ENCODE measurements around the gene TGFBR3.

TGFBR3 gene

GRCh38 chr1:91864017-91864700, 21.8 kb downstream of the TGFBR3 start:
- H3K36me3 ChIP-seq = no peaks in the 10 kb centered on the region
- no peaks in the 10 kb centered on the region for H3K9me3 ChIP-seq
- TF ChIP-seq CTCF (IDR thresholded peaks at IDR 0.05) = no peak
- no peak overlapping the region for H3K4me3 ChIP-seq (ENCODE audit: low read depth in 1 of 2, low read length in 1 of 2)
- no peaks in the 10 kb centered on the region for H3K27me3 ChIP-seq
- H3K4me1 ChIP-seq (ENCODE audit: control insufficient read depth in 1 of 2, insufficient read depth in 1 of 2, low read depth in 1 of 2, low read length in 1 of 2) = no peaks in the 10 kb centered on the region
- H3K27ac ChIP-seq = no peak overlapping the region

- no peaks in the 10 kb centered on the region for H3K27me3 ChIP-seq
- no peak overlapping the region for H3K4me3 ChIP-seq (ENCODE audit: low read depth in 1 of 2, low read length in 1 of 2)
- no peak for TF ChIP-seq CTCF (IDR thresholded peaks at IDR 0.05)
- H3K27ac ChIP-seq = no peak overlapping the region
- no peaks in the 10 kb centered on the region for H3K36me3 ChIP-seq
- no peaks in the 10 kb centered on the region for H3K4me1 ChIP-seq (ENCODE audit: control insufficient read depth in 1 of 2, insufficient read depth in 1 of 2, low read depth in 1 of 2, low read length in 1 of 2)
- no peaks in the 10 kb centered on the region for H3K9me3 ChIP-seq
Measured at GRCh38 chr1:91863498-91863897, 22.5 kb downstream of the TGFBR3 start.

- Histone ChIP-seq H3K27me3 (no peaks in the 10 kb centered on the region), H3K4me1 (ENCODE audit: control insufficient read depth in 1 of 2, insufficient read depth in 1 of 2, low read depth in 1 of 2, low read length in 1 of 2) (no peaks in the 10 kb centered on the region), H3K36me3 (no peaks in the 10 kb centered on the region), H3K9me3 (no peaks in the 10 kb centered on the region), H3K4me3 (ENCODE audit: low read depth in 1 of 2, low read length in 1 of 2) (no peak overlapping the region), H3K27ac (no peak overlapping the region)
- TF ChIP-seq CTCF (IDR thresholded peaks at IDR 0.05) = no peak
Measured at GRCh38 chr1:91862120-91862519, 23.8 kb downstream of the TGFBR3 start.

GRCh38 chr1:91857557-91858239, 28.3 kb downstream of the TGFBR3 start:
- no peak for TF ChIP-seq CTCF (IDR thresholded peaks at IDR 0.05)
- no peak overlapping the region for H3K27ac ChIP-seq
- no peaks in the 10 kb centered on the region for H3K27me3 ChIP-seq
- no peaks in the 10 kb centered on the region for H3K9me3 ChIP-seq
- no peaks in the 10 kb centered on the region for H3K4me1 ChIP-seq (ENCODE audit: control insufficient read depth in 1 of 2, insufficient read depth in 1 of 2, low read depth in 1 of 2, low read length in 1 of 2)
- H3K4me3 ChIP-seq (ENCODE audit: low read depth in 1 of 2, low read length in 1 of 2) = no peak overlapping the region
- no peaks in the 10 kb centered on the region for H3K36me3 ChIP-seq

- Histone ChIP-seq H3K4me1 (ENCODE audit: control insufficient read depth in 1 of 2, insufficient read depth in 1 of 2, low read depth in 1 of 2, low read length in 1 of 2) (no peaks in the 10 kb centered on the region), H3K4me3 (ENCODE audit: low read depth in 1 of 2, low read length in 1 of 2) (no peak overlapping the region), H3K27ac (no peak overlapping the region), H3K36me3 (no peaks in the 10 kb centered on the region), H3K27me3 (no peaks in the 10 kb centered on the region), H3K9me3 (no peaks in the 10 kb centered on the region)
- TF ChIP-seq CTCF (IDR thresholded peaks at IDR 0.05) = no peak
Measured at GRCh38 chr1:91856996-91857395, 29.0 kb downstream of the TGFBR3 start.
